HG03432 (cell line): ENCODE results near the gene CAMSAP3.
"Not testable (repeated sequence)": the region's sequence is repeated elsewhere in the genome, so short reads cannot be mapped to it uniquely, and the experiment has no call there.

Experiments used
- ATAC-seq: cut with Tn5 transposase; IDR thresholded peaks from one replicate; pipeline ENCODE4 v1.9.1; 2021; ENCODE audit warnings: mild to moderate bottlenecking, moderate library complexity; ENCODE audit not compliant: unreplicated experiment

Gene CAMSAP3

GRCh38 chr19:7631577-7631976, 35.9 kb downstream of the CAMSAP3 start:
- ATAC-seq: no peak

- ATAC-seq: no peak
Observed at GRCh38 chr19:7632340-7633203, 36.9 kb downstream of the CAMSAP3 start.

GRCh38 chr19:7633698-7634097, 38.0 kb downstream of the CAMSAP3 start, which contains the start of gene PCP2:
TSS of gene PCP2 (minus strand) at chr19:7633719. CDS start at chr19:7633457, 262 bp downstream.
- no peak for ATAC-seq

GRCh38 chr19:7635670-7636069, 40.0 kb downstream of the CAMSAP3 start:
- no peak for ATAC-seq

GRCh38 chr19:7636317-7636690, 40.6 kb downstream of the CAMSAP3 start:
- no peak for ATAC-seq

GRCh38 chr19:7636691-7637373, 41.2 kb downstream of the CAMSAP3 start, which contains the start of gene STXBP2:
TSS of gene STXBP2 (plus strand) at chr19:7637110. CDS start at chr19:7637150, 40 bp downstream.
- peak; percentile 76 for ATAC-seq

GRCh38 chr19:7637374-7638256, 42.0 kb downstream of the CAMSAP3 start:
- peak; percentile 16 for ATAC-seq

- ATAC-seq: no peak
Observed at GRCh38 chr19:7638802-7639465, 43.3 kb downstream of the CAMSAP3 start.

- no peak for ATAC-seq
Observed at GRCh38 chr19:7639863-7640348, 44.2 kb downstream of the CAMSAP3 start.

GRCh38 chr19:7640803-7641202, 45.1 kb downstream of the CAMSAP3 start:
- ATAC-seq: no peak

- ATAC-seq: no peak
Observed at GRCh38 chr19:7641290-7642276, 45.9 kb downstream of the CAMSAP3 start.

- no peak for ATAC-seq
Observed at GRCh38 chr19:7642295-7643030, 46.8 kb downstream of the CAMSAP3 start.

GRCh38 chr19:7643031-7643415, 47.4 kb downstream of the CAMSAP3 start:
- ATAC-seq: no peak

GRCh38 chr19:7643629-7644549, 48.2 kb downstream of the CAMSAP3 start:
- not testable (repeated sequence) for ATAC-seq

- no peak for ATAC-seq
Observed at GRCh38 chr19:7644550-7644877, 48.9 kb downstream of the CAMSAP3 start.

GRCh38 chr19:7645163-7645562, 49.5 kb downstream of the CAMSAP3 start:
- ATAC-seq: no peak

- ATAC-seq: no peak
Observed at GRCh38 chr19:7645656-7646425, 50.2 kb downstream of the CAMSAP3 start.
